Measurements from ENCODE around the gene ADAMTS15. TPM values are rescaled to one million over a fixed set of nuclear protein-coding genes. Genes with fewer than 3 reads are reported as not detected.
A peak's percentile ranks its signal among the peaks of the same experiment; 100 is the strongest.
"Not testable (repeated sequence)": the region's sequence is repeated elsewhere in the genome, so short reads cannot be mapped to it uniquely, and the experiment has no call there.

ADAMTS15 gene
- total RNA-seq, 1 experiment from 2014 or later = 6.9 TPM

DNA sequence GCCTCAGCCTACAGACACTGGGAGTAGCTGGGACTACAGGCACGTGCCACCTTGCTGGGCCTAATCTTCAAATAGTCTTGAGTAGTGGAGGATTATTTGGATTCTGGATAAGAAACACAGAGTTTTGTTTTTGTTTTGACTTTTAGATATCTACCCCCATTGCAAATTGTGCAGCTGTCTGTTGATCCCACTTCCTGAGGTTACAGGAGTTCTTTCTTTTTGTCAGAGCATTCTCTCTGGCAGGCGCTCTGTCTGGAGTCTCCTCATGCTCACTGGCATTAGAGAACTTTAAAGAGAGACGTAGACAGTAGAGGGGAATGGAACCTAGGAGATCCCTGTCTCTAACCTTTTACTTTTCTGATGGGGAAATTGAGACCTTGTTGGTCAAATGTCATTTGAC is 12.3 kb upstream of the ADAMTS15 start:
- Histone ChIP-seq H3K9me3 (replicated peaks) (no peaks in the 10 kb centered on the region), H3K27ac (peak overlapping the region; percentile 62; the same call in 1 of the 2 replicates), H3K4me3 (no peak overlapping the region), H3K27me3 (no peaks in the 10 kb centered on the region), H3K36me3 (no peaks in the 10 kb centered on the region), H3K4me1 (peaks cover 20% of the 10 kb centered on the region)
- peak in 1 of 2 experiments; percentile 65 for DNase-seq

GRCh38 chr11:130437848-130438247 is 10.6 kb upstream of the ADAMTS15 start:
- Histone ChIP-seq H3K27ac (no peak overlapping the region), H3K27me3 (no peaks in the 10 kb centered on the region), H3K9me3 (replicated peaks) (no peaks in the 10 kb centered on the region), H3K4me3 (no peak overlapping the region), H3K36me3 (no peaks in the 10 kb centered on the region), H3K4me1 (peaks cover 24% of the 10 kb centered on the region)
- DNase-seq = no peak

GRCh38 chr11:130438401-130439159 is 9.9 kb upstream of the ADAMTS15 start:
- DNase-seq, H3K4me3 ChIP-seq: not testable (repeated sequence)

GRCh38 chr11:130439160-130439519 is 9.3 kb upstream of the ADAMTS15 start:
- H3K4me1 ChIP-seq = peaks cover 26% of the 10 kb centered on the region
- H3K27me3 ChIP-seq = no peaks in the 10 kb centered on the region
- DNase-seq = no peak
- no peaks in the 10 kb centered on the region for H3K36me3 ChIP-seq
- no peak overlapping the region for H3K4me3 ChIP-seq
- H3K9me3 ChIP-seq (replicated peaks) = no peaks in the 10 kb centered on the region
- no peak overlapping the region for H3K27ac ChIP-seq

More at GRCh38 chr11:130438401-130439159, 9.9 kb upstream of the ADAMTS15 start:
- H3K9me3 ChIP-seq (replicated peaks); H3K36me3 ChIP-seq; H3K27me3 ChIP-seq; H3K27ac ChIP-seq: not testable (repeated sequence)
- peaks cover 26% of the 10 kb centered on the region for H3K4me1 ChIP-seq

DNA sequence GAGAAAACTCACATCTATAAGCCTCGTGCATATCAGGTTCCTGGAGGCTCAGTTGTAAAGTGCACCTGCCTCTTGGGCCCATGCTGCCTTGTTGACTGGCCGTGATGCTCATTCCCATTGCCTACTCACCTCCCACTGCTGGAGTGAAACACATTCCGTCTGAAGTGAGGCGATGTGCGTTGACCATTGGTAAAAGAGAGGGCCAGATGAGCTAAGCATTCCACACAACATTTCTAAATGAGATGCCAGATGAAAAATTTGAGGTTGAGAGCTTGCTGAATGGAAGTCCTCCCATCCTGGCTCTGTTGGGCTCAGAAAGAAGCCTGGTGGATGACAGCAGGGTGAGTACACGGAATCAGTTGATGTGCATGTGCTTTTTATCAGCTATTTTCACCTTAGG is 8.6 kb upstream of the ADAMTS15 start:
- Histone ChIP-seq H3K4me3 (no peak overlapping the region), H3K36me3 (no peaks in the 10 kb centered on the region), H3K4me1 (peaks cover 26% of the 10 kb centered on the region), H3K27me3 (no peaks in the 10 kb centered on the region), H3K9me3 (replicated peaks) (no peaks in the 10 kb centered on the region), H3K27ac (no peak overlapping the region)
- DNase-seq = no peak

DNA sequence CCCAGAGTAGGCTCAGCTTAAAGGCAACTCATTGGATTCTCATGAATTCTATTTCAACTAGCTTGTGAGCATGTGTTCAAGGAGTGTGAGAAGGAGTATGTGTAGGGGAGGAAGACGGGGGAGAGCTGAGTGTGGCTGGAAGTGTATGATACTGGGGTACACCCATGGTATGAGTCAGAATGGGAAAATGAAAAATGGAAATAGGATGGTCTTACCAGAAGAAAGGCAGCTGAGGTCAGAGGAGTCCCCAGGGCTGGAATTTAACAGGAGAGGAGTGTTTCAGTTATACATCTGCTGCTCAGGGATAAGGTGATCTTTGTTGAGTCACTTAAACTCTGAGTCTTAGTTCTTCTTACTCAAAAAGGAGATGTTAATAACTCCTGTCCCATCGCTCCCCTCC is 6.7 kb upstream of the ADAMTS15 start:
- Histone ChIP-seq H3K27ac (no peak overlapping the region), H3K9me3 (replicated peaks) (no peaks in the 10 kb centered on the region), H3K27me3 (no peaks in the 10 kb centered on the region), H3K4me3 (no peak overlapping the region), H3K4me1 (peaks cover 9% of the 10 kb centered on the region), H3K36me3 (no peaks in the 10 kb centered on the region)
- no peak for DNase-seq

DNA sequence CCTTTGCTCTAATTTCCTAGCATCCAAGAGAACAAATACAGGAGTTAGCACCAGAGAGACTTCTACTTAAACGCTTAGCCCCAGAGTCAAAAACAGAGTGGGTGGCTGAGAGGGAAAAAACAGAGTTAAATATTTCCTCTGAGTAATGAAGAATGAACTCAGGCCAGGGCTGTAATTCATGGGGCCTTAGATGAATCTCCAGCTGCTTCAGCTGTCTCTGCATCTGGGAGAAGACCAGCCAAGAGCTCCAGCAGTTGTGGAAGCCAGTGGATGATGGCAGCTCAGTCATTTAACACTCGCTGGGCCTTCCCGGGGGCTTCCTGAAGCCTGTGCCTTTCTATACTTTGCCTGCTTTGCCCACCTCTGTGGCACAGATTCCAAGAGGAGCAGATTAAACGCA is 5.7 kb upstream of the ADAMTS15 start:
- H3K27ac ChIP-seq = no peak overlapping the region

DNA sequence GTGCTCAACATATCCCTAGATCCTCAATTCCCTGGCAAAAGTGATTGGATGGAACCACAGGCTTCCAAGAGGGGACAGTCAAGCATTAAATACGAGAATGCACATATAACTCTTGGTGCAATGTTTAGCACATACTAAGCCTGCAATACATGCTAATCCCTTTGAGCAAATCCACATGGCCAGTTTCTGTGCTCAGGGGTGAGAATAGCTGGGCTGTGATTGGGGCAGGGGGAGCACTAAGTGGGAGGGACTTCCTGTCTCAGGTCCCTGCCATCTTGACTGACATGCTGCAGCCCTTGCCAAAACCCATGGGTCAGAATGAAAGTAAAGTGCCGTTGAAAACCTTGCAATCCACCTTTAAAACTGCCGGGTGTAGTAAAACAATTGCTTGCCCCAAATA is 2.7 kb upstream of the ADAMTS15 start:
- DNase-seq = no peak
- Histone ChIP-seq H3K9me3 (replicated peaks) (no peaks in the 10 kb centered on the region), H3K27ac (no peak overlapping the region), H3K4me1 (peaks cover 11% of the 10 kb centered on the region; the same call in 1 of the 2 replicates), H3K36me3 (no peaks in the 10 kb centered on the region), H3K4me3 (no peak overlapping the region), H3K27me3 (no peaks in the 10 kb centered on the region)

More for the DNA sequence above, 5.7 kb upstream of the ADAMTS15 start:
- no peaks in the 10 kb centered on the region for H3K36me3 ChIP-seq
- DNase-seq = peak in 1 of 2 experiments; percentile 24
- no peak overlapping the region for H3K4me3 ChIP-seq
- 0 out of 2 replicates have a peak, but pooled peaks cover 6% of the 10 kb centered on the region for H3K4me1 ChIP-seq
- H3K9me3 ChIP-seq (replicated peaks) = no peaks in the 10 kb centered on the region
- H3K27me3 ChIP-seq = no peaks in the 10 kb centered on the region

DNA sequence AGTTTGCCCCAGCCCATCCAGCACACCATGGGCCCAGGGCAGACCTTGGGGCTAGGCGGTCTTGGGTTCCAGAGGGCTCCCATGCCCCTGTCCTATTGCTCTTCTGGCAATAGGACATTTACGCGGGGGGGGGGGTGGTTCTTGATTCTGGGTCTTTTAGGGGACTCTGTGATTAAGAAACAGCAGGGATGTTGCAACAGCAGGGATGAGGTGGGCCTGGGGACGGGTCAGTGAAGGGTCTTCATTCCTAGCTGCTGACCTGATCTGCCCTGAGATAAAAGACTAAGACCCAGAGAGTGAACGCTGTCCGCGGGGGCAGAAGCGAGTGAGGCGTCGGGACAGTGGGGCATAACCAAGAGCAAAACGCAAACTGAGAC is 418 bp upstream of the ADAMTS15 start:
- Histone ChIP-seq H3K27me3 (no peaks in the 10 kb centered on the region), H3K4me3 (peak overlapping the region; percentile 71), H3K36me3 (no peaks in the 10 kb centered on the region), H3K4me1 (peaks cover 6% of the 10 kb centered on the region; the same call in 1 of the 2 replicates), H3K9me3 (replicated peaks) (no peaks in the 10 kb centered on the region), H3K27ac (peak overlapping the region; percentile 43; the same call in 1 of the 2 replicates)
- no peak for DNase-seq

GRCh38 chr11:130449310-130449990 is 1.0 kb downstream of the ADAMTS15 start:
- peaks cover 5% of the 10 kb centered on the region; the same call in 1 of the 2 replicates for H3K4me1 ChIP-seq
- H3K27ac ChIP-seq = no peak overlapping the region; the same call in 1 of the 2 replicates
- peak overlapping the region; percentile 71 for H3K4me3 ChIP-seq
- H3K27me3 ChIP-seq = no peaks in the 10 kb centered on the region
- no peaks in the 10 kb centered on the region for H3K36me3 ChIP-seq
- DNase-seq = no peak
- H3K9me3 ChIP-seq (replicated peaks) = no peaks in the 10 kb centered on the region

DNA sequence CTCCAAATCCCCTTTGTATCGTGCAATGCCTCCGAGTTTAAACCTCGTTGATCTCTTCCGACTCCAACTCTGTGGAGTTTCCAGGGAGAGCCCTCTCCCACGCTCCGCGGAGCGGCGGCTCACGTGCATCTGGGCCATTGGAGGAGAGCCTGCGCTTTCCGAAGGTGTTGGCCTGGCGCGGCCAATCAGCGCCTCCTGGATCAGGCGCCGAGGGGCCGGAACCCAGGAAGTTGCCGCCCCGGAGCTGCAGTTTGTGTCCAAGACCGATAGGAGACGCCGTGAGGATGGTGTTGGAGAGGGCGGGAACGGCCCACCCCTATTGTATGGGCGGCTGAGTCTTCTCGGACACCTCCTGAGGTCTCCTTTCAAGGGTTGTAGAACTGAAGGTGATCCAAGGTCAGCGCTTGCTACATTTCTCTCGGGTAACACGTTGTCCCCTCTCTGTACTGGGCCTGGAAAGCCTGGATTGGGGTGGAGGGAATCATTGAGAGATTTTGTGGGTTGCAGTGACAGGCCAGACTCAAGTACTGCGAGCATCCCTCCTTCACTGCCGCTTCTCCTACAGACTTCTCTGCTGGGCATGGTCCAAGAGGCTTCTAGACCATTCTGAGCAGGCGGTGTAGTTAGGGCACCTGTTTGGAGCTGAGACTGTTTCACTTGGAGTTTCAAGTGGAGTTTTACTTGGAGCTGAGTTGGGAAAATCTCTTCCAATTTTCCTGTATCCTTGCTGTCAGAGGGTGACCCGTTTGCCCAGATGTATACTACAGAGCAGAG is 1.7 kb downstream of the ADAMTS15 start:
- no peaks in the 10 kb centered on the region for H3K36me3 ChIP-seq
- H3K9me3 ChIP-seq (replicated peaks) = no peaks in the 10 kb centered on the region
- H3K4me3 ChIP-seq = peak overlapping the region; percentile 71
- peak; percentile 45 to 63 for DNase-seq
- H3K27ac ChIP-seq = no peak overlapping the region
- peaks cover 5% of the 10 kb centered on the region; the same call in 1 of the 2 replicates for H3K4me1 ChIP-seq
- H3K27me3 ChIP-seq = no peaks in the 10 kb centered on the region

GRCh38 chr11:130451231-130452019 is 3.0 kb downstream of the ADAMTS15 start:
- Histone ChIP-seq H3K36me3 (no peaks in the 10 kb centered on the region), H3K9me3 (replicated peaks) (no peaks in the 10 kb centered on the region), H3K4me1 (peaks cover 5% of the 10 kb centered on the region; the same call in 1 of the 2 replicates), H3K27ac (no peak overlapping the region), H3K27me3 (no peaks in the 10 kb centered on the region), H3K4me3 (no peak overlapping the region)
- DNase-seq = peak in 1 of 2 experiments; percentile 17

DNA sequence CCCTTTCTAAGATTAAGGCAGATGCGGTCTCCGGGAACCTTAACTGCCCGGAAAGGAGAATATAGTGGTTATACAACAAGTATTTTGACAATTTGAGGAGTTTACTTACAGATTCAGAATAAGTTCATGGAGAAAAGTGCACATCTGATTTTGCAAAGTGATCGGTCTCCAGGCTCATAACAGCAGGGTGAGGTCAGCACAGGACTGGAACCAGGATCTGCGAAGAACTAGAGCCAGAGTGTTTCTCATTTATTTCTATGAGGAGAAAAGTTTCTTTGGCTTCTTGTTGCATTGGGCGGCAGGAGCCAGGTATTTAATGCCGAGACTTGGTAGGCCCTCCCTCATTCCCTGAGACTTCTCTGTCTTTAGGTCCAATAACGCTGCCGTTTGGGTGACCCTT is 3.7 kb downstream of the ADAMTS15 start:
- H3K4me1 ChIP-seq = peaks cover 5% of the 10 kb centered on the region; the same call in 1 of the 2 replicates
- no peak overlapping the region for H3K4me3 ChIP-seq
- H3K9me3 ChIP-seq (replicated peaks) = no peaks in the 10 kb centered on the region
- no peak for DNase-seq
- no peaks in the 10 kb centered on the region for H3K27me3 ChIP-seq
- H3K36me3 ChIP-seq = no peaks in the 10 kb centered on the region
- no peak overlapping the region for H3K27ac ChIP-seq

DNA sequence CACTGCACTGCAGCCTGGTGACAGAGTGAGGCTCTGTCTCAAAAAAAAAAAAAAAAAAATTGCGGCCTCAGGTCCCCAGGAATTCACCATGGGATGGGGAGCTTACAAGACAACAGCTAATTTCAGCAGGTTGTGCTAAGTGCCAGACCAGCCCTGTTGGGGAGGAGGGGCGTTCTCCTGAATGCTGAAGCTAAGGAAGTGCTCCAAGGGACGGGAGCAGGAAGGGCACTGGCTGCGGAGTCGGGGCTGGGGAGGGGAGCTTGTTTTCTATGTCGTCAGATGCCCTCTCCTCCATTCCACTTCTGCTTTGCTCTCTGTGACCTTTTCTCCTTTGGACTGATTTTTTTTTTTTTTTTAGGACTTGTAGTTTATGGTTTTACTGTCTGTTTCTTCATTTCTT is 4.5 kb downstream of the ADAMTS15 start:
- H3K9me3 ChIP-seq (replicated peaks) = no peaks in the 10 kb centered on the region

More for the DNA sequence above, 4.5 kb downstream of the ADAMTS15 start:
- Histone ChIP-seq H3K4me1 (peaks cover 5% of the 10 kb centered on the region; the same call in 1 of the 2 replicates), H3K4me3 (no peak overlapping the region), H3K27ac (no peak overlapping the region), H3K27me3 (no peaks in the 10 kb centered on the region), H3K36me3 (no peaks in the 10 kb centered on the region)
- DNase-seq = no peak

Data from SJCRH30 (cell line).